HG02973 (cell line): ENCODE data around the gene SLIT3.

Experiments used
- ATAC-seq: cut with Tn5 transposase; IDR thresholded peaks from one replicate; pipeline ENCODE4 v1.9.1; 2021; ENCODE audit warnings: moderate library complexity; ENCODE audit not compliant: unreplicated experiment

Gene SLIT3

DNA sequence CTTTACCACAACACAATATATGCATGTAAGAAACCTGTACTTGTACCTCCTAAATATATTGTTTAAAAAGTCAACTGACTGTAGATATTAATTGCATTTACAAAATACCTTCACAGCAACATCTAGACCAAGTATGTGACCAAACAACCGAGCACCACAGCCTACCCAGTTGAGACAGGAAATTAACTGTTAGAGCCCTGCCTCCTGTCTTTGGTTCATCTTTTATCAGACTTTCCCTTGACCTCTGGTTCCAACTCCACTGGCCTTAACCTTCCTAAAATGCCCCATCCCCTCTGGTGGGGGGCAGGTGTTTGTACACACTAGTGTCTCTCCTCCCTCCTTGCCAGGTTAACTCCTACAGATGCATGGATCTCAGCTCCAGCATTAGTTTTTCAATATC lies 566.8 kb downstream of the SLIT3 start:
- no peak for ATAC-seq

DNA sequence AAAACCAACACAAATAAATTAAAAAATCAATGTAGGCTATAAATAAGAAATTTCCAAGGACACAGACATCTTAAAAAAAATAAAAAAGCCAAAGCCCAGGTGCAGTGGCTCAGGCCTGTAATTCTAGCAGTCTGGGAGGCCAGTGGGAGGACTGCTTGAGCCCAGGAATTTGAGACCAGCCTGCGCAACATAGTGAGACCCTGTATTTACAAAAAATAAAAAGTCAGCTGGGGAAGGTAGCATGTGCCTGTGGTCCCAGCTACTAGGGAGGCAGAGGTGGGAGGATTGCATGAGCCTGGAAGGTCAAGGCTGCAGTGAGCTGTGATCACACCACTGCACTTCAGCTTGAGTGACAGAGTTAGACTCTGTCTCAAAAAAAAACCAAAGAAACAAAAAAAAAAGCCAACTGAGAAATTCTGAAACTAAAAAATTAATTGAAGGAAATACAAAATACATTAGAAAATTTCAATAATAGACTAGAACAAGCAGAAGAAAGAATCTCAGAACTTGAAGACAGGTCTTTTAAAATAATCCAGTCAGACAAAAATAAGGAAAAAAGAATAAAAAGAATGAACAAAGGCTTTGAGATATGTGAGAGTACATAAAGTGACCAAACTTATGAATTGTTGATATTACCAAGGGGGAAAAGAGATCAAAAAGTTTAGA lies 572.3 kb downstream of the SLIT3 start:
- no peak for ATAC-seq

DNA sequence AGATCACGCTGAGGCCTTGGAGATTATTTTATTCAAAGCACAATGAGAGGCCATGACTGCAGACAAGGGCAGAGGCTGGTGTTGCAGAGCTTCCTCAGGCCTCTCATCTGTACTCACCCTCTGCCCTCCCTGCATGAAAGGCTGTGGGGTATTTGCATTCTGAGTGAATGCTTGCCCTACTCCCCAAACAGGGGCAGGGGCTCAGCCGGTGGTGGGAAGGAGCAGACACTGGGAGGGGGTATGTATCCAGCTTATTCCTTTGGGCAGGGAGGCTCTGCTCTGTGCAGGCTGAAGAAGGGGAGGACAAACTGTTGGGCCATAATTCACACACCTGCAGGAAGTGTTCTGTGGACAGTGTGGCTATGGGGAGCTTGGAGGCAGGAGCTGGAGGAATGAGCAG lies 573.4 kb downstream of the SLIT3 start:
- ATAC-seq = no peak

DNA sequence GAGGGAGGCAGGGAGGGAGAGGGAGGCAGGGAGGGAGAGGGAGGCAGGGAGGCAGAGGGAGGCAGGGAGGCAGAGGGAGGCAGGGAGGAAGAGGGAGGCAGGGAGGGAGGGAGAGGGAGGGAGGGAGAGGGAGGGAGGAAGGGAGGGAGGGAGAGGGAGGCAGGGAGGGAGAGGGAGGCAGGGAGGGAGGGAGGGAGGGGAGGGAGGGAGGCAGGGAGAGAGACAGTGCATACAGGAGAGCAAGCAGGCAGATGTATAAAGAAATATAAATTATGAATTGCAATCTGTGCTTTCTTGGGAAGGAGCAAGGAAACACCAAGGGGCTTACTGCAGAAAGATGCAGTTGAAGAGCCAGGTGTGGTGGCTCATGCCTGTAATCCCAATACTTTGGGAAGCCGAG lies 574.6 kb downstream of the SLIT3 start:
- ATAC-seq = no peak

DNA sequence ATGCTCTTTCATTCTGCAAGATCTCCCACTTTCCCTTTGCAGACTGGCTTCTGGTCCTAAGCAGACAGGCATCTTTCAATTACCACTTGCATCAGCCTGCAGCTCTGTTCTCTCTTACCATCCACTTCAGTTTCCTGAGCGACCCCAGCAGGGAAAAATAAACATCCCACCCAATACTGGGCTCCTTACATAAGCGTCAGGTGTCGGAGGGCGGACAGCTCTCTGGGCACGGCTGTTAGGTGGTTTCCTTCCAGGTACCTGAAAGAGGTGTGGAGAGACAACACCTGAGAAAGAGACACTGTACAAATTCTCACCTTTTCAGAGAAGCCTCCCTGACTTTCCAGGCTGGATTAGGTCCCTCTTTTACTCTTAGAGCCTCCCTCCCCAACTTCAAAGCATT lies 576.7 kb downstream of the SLIT3 start:
- no peak for ATAC-seq

DNA sequence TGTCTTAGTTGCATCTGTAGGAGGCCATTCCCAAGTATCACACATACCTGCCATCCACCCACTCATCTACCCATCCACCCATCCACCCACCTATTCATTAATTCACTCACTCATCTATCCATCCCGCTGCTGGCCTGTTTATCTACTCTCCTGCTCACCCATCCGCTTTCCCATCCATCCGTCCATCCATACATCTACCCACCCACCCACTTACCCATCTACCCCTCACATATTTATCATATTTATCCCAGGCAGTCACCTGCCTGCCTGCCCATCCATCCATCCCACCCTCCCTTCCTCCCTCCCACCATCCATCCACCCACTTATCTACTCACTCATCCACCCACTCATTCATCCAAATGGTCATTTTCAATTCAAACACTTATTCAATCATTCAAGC lies 577.9 kb downstream of the SLIT3 start:
- ATAC-seq = no peak

DNA sequence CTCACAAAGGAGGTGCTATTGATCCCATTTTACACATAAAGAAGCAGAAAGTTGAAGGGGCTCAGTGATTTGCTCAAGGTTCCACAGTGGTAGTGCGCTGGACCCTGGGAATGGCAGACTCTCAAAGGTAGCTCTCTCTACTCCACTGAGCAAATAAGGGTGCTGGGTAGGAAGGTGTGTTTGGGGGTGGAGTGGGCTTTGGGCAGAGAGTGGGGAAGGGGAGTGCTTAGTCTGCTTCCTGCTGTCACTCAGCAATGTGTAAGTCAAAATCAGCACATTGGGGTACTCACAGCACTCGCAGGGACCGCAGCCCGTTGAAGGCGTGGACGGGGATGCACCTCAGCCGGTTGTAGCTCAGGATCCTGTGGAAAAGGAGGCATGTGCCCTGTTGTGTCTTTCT lies 579.0 kb downstream of the SLIT3 start:
- no peak for ATAC-seq

DNA sequence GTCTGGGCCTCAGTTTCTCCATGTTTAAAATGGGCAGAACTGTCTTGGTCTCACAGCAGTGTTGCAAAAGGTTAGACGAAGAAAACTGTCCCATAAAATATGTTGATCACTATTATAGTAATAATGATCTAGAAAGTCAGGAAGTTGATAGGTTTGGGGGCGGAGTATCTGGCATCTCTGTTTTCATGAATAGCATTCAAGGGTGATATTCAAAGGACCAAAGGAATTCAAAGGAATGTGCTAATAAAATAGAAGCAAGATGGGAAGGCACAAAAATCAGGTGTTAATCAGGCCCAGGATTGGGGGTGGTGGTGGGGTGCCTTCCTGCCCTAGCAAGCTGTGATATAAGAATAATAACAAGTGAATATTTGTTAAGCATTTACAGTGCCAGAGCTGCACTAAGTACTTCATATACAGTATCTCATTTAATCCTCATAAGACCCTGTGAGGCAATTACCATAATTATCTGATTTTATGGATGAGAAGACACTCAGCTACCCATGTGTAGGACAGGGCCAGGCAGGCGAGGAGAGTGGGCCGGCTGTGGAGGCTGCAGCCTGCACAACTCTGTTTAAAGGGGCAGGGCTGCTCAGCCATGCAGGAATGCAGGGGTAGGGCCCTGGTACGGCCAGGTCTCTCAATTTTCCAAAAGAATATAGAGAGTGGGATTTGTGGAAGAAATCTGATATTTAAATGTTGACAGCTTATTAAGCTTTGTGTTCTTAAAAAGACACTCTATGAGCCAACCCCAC lies 579.8 kb downstream of the SLIT3 start:
- ATAC-seq = no peak

DNA sequence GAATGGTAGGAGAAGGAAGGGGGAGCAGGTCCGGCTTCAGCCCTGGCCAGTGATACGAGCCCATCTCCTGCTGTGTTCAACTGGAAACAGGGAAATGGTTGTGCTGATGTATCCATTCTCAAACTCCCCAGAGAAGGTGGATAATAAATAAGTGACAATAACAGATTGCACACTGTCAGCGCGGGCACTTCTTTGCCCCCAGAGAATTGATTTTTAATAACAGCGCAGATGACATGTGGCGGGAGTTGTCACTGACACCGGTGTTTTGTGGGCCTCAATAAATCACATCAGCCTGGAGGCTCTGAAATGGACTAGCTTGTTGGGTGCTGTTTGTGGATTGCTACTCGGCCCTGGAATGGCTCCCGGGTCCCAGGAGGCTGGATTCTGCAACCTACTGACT lies 580.4 kb downstream of the SLIT3 start:
- no peak for ATAC-seq

DNA sequence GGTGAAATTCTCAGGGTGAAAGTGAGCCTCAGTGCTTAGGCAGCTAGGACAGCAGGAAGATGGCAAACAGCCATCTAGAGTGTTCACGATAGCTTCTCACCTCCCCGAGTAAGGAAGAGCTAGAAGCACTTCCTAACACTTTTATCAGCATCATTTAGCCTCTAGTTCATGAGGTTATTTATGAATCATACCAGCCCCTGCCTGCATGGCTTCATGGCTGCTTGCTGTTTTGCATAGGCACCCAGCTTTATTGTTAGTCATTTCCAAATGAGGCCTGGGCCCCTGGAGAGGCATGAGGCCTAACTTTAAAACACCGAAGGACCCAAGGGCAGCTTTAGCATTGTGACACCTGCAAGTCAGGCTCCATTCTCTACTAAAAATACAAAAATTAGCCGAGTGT lies 586.9 kb downstream of the SLIT3 start:
- ATAC-seq = no peak

DNA sequence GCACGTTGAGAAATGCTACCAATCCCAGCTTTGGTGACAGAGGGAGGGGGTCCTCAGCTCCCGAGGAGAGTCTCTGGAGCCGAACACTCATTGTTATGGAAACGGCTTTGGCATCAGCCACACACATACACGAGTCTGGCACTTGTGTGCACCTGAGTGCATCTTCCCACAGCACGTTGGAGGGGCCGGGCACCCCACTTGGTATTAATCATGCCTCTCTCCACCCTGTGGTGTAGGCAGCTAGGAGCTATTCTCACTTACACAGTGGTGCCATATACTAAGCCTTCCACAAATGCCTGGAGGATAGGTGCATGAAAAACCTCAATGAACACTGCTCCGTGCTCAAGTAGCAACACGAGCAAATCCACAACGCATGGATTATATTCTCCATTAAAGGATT lies 587.9 kb downstream of the SLIT3 start:
- ATAC-seq = no peak

DNA sequence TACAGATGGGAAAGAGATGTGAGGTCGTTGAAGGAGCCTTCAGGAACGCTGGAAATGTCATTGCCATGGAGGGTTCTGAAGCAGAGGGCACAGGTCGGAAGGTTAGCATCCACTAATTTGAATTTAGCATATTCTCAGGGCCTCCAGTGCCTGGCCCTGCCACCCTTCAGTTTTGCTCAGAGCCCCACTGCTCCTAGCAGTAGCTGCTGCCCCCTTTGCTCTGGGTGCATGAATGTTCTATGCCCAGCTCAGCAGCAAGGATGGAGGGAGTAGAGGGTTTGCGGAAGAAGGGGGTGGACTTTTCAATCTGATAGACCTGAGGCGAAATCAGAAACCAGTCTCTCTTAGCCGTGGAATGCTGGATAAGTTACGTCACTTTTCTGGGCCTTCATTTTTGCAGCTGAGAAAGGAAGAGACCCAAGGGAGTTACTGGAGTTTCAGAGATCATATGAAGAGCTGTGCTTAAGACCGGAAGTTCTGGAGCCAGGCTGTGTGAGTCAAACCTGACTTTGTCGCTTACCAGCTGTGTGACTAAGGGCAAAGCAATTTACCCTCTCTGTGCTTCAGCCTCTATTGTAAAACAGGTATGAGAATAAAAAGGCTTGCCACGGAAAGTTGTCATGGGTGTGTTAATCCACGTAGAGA lies 588.5 kb downstream of the SLIT3 start:
- no peak for ATAC-seq

DNA sequence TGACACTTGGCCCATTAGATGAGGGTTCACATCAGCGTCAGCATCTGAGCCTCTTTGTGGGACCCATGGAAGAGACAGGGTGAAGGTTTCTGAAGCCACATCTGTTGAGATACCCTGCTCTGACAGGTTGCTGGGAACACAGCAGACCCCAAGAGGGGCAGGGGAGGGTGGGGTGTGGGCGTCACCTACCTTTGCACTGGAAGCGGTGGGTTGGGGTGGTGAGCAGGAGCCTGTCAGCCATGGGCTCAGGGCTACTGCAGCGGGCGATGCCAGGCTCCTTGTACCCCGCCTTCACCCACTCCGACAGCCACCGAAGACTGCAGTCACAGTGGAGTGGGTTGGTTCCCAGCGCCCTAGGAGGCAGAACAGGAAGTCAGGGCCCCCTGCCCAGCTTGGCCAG lies 590.2 kb downstream of the SLIT3 start:
- ATAC-seq = no peak

DNA sequence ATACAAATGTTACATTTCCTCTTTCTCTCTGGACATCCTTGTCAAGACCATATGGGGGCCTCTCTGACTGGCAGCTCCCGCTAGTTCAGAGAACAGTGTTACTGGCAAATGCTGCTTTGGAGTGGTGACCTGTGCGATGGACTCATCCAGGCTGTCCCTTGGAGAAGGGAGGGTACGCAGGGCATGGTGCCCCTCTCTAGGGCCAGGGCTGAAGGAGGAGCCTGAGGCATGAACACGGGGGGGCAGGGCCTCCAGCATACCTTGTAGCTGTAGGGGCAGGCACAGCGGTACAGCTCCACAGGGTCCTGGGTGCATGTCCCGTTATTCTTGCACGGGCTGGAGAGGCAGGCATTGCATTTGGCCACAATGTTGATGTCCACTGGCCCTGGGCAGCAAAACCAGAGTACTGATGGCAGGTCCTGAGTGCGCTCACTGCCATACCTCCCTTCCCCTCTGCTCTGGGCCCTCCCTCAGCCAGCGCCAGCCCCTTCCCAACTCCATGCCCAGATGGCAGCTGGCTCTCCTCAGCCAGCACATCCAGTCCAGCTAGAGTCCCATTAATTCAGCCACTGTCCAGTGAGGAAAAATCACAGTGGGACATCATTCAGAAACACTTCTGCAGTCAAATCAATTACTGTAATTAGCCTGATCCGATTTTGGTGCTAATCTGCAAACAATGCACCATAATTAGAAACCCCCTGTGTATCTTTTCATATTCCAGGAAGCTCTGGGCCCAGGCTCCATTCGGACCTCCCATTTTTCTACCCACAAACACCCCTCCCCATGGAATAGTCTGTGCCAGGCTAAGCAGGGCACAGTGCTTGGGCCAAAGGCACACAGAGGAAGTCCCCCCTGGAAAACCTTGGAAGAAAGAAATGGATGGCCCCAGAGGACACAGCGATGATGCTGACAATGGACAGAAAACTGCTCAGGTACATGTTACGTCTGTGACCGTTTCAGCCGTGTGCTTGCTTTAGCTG lies 592.9 kb downstream of the SLIT3 start:
- ATAC-seq = no peak

DNA sequence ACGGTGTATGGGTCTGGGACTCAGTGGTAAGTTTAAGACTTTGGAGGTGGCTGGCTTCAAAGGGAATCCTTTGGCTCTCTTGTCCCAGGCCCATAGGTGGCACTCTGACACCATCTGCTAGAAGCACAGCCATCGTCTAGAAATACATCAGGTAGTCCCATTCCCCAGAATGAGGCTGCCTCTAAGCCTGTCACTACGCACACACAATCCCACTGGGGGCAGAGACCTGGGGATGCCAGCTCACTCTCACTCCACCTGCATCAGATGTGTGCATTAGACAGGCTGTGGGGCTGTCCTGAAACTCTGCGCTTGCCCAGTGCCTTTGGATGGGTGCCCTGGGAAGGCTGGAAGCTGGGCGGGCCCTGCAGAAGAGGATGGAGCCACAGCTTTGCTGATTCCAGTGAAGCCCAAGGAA lies 594.3 kb downstream of the SLIT3 start:
- ATAC-seq = no peak

DNA sequence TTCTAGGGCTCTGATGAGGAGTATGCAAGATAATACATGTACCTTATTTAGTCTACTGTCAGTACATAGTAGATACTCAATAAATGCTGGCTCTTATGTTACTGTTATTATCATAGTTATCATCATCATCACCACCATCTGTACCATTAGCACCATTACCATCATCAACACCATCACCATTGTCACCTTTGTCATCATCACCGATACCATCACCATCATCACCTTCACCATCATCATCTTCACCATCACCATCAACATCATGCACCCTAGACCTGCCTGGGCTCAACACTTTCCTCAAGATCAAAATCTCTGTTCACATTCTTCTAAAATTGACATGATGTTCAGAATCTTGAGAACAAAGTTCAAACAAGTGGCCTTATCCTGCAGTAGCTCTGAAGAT lies 595.6 kb downstream of the SLIT3 start:
- no peak for ATAC-seq

DNA sequence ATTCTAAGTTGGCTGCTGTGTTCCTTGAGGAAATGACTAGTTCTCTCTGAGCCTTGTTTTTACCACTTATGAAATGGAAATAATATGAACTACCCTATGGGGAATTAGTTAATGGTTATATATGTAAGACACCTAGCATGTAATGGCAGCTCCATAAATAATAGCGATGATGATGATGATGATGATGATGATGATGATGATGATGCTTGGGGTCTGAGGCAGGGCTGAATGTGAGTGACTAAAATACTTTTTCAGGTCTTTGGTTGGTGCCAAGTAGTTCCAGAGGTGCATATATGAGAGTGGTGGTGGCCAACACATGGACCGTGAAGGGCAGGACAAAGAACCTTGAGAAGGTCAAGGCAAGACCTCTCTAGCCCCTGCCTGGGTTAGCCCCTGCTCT lies 598.4 kb downstream of the SLIT3 start:
- no peak for ATAC-seq

DNA sequence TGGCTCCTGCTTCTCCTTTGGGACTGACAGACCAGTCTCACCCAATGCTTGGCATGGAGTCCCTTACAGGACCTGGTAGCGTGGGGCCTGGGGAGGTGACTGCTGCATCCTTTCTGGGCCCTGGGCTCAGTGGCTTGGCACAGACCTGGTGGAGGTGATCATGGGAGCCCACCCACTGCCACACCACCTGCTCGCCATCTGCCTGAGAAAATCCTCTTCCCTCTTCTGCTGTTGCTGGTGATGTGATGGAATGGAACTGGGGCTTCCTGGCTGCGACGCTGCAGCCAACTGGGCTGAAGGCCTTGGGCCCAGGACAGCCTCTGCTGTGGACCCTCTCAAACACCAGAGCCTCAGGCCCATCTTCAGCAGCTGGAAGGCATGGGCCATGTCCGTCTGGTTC lies 599.3 kb downstream of the SLIT3 start:
- no peak for ATAC-seq

DNA sequence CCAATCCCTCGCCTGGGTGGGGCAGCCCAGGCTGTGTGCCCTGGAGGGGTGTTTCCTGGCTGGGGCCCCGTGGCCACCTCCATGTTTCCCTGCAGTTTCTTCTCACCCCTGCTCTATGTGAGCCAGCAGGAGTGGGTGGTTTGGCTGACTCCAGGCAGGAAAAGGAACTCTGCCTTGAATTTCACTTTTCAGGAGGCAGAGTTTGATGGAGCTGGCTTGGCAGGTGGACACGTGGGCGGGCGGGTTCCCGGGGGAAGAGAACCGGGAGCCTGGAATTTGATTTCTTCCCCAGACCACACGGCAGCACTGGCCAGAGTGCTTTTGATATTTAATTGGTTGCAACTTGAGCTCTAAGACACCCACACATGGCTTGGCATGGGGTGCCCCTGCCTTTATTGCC lies 601.9 kb downstream of the SLIT3 start:
- no peak for ATAC-seq

DNA sequence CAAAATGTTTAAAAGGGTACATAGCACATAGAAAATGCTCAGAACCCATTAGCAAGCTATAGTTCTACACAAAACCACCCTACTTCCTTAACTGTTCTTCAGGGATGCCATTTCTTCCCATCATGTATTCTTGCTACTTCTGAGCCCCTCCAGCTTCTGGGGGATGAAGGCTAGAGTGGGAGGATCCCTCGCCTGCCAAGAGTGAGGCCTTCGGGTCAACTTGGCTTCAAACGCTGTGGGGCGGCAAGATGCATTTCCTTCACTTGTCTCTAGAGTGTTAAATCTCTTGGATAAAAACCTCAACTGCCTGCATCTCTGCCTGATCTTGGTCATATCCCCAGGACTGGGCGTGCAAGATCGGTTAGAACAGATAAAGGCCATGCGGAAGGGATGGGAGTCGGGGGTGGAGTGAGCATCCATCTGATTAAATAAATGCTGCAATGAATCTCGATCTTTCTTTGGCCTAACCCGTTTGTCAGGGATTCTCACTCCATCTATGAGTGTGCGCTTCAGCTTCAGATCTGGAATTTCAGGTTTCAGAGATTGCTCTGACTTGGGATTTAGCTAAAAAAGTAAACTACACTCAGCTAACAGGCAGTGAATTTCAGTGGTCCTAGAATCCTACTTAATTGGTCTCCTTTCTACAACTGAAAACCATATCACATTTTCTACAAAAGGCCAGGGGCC lies 603.8 kb downstream of the SLIT3 start:
- ATAC-seq = no peak

DNA sequence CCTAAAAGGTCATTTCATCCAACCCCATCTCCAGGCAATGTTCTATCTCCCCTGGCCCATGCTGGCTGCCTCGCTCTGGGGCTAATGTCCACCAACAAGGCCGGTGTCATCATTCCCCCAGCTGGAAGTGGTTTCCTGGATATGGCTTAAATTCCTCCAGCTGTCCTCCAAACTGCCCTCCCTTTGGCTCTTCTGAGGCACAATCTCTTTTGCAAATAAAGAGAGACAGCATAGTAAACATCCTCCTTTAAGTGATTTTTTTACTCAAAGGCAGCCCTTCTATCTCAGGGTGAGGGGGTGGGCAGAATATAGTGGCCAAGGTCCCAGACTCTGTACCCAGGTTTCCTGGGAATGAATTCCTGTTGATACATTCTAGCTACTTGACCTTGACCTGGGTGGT lies 604.3 kb downstream of the SLIT3 start:
- no peak for ATAC-seq
